ENCODE measurements around the gene ZNF358. TPM values are rescaled to one million over a fixed set of nuclear protein-coding genes. Genes with fewer than 3 reads are reported as not detected.

The ZNF358 gene
- total and polyA plus RNA-seq, 2 of the 13 experiments (the other 11 are each of a cell fraction or from before 2014, with no cell fraction given): 9.1 to 37.0 TPM

DNA sequence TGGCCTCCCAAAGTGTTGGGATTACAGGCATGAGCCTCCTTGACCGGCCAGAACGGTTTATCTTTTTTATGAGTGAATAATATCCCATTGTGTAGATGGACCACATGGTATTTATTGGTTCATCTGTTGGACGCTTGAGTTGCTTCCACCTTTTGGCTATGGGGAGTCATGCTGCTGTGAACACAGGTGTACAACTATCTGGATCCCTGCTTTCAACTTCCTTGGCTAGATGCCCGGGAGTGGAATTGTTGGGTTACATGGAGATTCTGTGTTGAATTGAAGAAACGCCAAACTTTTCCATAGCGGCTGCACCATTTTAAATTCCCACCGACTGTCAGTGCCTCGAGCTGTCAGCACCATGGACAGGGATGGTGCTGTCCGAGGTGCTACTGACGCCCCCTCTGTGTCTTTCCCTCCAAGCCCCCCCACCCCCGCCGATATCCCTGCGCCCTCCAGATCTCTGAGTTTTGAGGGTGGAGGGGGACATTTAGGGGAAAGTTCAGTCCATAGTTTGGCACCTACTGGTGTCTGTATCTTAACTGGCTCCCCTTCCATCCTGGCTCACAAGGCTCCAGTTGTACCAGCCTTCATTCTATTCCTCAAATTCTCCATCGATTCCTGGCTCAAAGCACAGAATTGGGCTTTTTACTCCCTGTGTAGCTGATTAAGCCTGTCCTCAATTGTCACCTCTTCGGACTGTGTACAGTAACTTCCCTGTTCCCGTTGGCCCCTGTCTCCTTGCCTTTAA, 46.9 kb downstream of the ZNF358 start (continued):
- TF ChIP-seq, protein P1, sequence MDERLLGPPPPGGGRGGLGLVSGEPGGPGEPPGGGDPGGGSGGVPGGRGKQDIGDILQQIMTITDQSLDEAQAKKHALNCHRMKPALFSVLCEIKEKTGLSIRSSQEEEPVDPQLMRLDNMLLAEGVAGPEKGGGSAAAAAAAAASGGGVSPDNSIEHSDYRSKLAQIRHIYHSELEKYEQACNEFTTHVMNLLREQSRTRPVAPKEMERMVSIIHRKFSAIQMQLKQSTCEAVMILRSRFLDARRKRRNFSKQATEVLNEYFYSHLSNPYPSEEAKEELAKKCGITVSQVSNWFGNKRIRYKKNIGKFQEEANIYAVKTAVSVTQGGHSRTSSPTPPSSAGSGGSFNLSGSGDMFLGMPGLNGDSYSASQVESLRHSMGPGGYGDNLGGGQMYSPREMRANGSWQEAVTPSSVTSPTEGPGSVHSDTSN (CRISPR knock-in tag; IDR thresholded peaks at IDR 0.05): peak; percentile 41; the same call in 1 of the 2 replicates
- TF ChIP-seq, protein P2, sequence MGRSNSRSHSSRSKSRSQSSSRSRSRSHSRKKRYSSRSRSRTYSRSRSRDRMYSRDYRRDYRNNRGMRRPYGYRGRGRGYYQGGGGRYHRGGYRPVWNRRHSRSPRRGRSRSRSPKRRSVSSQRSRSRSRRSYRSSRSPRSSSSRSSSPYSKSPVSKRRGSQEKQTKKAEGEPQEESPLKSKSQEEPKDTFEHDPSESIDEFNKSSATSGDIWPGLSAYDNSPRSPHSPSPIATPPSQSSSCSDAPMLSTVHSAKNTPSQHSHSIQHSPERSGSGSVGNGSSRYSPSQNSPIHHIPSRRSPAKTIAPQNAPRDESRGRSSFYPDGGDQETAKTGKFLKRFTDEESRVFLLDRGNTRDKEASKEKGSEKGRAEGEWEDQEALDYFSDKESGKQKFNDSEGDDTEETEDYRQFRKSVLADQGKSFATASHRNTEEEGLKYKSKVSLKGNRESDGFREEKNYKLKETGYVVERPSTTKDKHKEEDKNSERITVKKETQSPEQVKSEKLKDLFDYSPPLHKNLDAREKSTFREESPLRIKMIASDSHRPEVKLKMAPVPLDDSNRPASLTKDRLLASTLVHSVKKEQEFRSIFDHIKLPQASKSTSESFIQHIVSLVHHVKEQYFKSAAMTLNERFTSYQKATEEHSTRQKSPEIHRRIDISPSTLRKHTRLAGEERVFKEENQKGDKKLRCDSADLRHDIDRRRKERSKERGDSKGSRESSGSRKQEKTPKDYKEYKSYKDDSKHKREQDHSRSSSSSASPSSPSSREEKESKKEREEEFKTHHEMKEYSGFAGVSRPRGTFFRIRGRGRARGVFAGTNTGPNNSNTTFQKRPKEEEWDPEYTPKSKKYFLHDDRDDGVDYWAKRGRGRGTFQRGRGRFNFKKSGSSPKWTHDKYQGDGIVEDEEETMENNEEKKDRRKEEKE (IDR thresholded peaks at IDR 0.05): no peak
- TF ChIP-seq BORCS8-MEF2B (CRISPR knock-in tag; IDR thresholded peaks at IDR 0.05) (peak; percentile 92), SMC3 (IDR thresholded peaks at IDR 0.05; ENCODE audit: low read length) (no peak), MEIS1 (CRISPR knock-in tag; IDR thresholded peaks at IDR 0.05; ENCODE audit: borderline replicate concordance) (peak; percentile 73; the same call in 1 of the 2 replicates), ZNF557 (CRISPR knock-in tag; IDR thresholded peaks at IDR 0.05) (peak; percentile 99), ZSCAN25 (CRISPR knock-in tag; IDR thresholded peaks at IDR 0.05) (peak; percentile 89; the same call in 1 of the 2 replicates), SP140L (CRISPR knock-in tag; IDR thresholded peaks at IDR 0.05; ENCODE audit: borderline replicate concordance) (peak; percentile 99), AKAP8 (CRISPR knock-in tag; IDR thresholded peaks at IDR 0.05) (peak; percentile 77; the same call in 1 of the 2 replicates), CREB3 (CRISPR knock-in tag; IDR thresholded peaks at IDR 0.05) (peak; percentile 95), ZNF101 (CRISPR knock-in tag; IDR thresholded peaks at IDR 0.05; ENCODE audit: borderline replicate concordance, low read depth) (peak; percentile 72; the same call in 1 of the 2 replicates), FOXP1 (IDR thresholded peaks at IDR 0.05) (no peak), FOXP1 (CRISPR knock-in tag; IDR thresholded peaks at IDR 0.05) (peak; percentile 70), SYNCRIP (IDR thresholded peaks at IDR 0.05; ENCODE audit: insufficient read depth, low read depth, low read length) (no peak), ZBTB21 (CRISPR knock-in tag; IDR thresholded peaks at IDR 0.05) (peak; percentile 87; the same call in 1 of the 2 replicates), ZNF713 (CRISPR knock-in tag; IDR thresholded peaks at IDR 0.05) (no peak), ELF3 (CRISPR knock-in tag; IDR thresholded peaks at IDR 0.05) (peak; percentile 89), ZNF710 (CRISPR knock-in tag; IDR thresholded peaks at IDR 0.05; ENCODE audit: borderline replicate concordance) (peak; percentile 66; the same call in 1 of the 2 replicates), ZNF784 (CRISPR knock-in tag; IDR thresholded peaks at IDR 0.05; ENCODE audit: borderline replicate concordance) (peak; percentile 91), ZNF780A (CRISPR knock-in tag; IDR thresholded peaks at IDR 0.05) (peak; percentile 91; the same call in 1 of the 2 replicates), ZNF639 (CRISPR knock-in tag; conservative IDR thresholded peaks at IDR 0.05) (peak; percentile 96)

Data from HepG2 (cell line).